ENCODE results near the gene TDRD10.

Gene TDRD10

DNA sequence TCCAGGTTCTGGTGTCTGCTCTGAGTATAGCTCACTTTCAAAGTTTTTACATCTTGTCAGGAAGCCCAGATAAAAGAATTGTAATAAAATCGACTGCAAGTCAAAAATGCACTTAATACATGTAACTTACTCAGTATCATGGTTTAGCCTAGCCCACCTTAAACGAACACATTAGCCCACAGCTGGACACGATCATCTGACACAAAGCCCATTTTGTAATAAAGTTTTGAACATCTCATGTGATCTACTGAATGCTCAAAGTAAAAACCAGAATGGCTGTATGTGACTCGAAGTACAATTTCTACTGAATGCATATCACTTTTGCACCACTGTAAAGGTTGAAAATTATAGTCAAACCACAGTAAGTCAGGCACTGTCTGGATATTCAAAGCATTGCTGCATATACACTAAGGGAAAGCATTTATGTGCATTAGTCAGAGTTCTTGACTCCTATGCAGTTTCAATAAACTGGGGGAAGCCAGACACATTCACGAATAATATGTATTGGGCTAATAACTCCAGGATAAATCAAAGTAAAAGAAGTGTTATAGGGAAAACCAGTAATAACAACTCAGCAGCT is 12.2 kb upstream of the TDRD10 start:
- no peak for DNase-seq (ENCODE audit: extremely low read depth, low read depth)
- TF ChIP-seq, protein P1, sequence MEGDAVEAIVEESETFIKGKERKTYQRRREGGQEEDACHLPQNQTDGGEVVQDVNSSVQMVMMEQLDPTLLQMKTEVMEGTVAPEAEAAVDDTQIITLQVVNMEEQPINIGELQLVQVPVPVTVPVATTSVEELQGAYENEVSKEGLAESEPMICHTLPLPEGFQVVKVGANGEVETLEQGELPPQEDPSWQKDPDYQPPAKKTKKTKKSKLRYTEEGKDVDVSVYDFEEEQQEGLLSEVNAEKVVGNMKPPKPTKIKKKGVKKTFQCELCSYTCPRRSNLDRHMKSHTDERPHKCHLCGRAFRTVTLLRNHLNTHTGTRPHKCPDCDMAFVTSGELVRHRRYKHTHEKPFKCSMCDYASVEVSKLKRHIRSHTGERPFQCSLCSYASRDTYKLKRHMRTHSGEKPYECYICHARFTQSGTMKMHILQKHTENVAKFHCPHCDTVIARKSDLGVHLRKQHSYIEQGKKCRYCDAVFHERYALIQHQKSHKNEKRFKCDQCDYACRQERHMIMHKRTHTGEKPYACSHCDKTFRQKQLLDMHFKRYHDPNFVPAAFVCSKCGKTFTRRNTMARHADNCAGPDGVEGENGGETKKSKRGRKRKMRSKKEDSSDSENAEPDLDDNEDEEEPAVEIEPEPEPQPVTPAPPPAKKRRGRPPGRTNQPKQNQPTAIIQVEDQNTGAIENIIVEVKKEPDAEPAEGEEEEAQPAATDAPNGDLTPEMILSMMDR (IDR thresholded peaks at IDR 0.05; ENCODE audit: low read depth, low read length): no peak

DNA sequence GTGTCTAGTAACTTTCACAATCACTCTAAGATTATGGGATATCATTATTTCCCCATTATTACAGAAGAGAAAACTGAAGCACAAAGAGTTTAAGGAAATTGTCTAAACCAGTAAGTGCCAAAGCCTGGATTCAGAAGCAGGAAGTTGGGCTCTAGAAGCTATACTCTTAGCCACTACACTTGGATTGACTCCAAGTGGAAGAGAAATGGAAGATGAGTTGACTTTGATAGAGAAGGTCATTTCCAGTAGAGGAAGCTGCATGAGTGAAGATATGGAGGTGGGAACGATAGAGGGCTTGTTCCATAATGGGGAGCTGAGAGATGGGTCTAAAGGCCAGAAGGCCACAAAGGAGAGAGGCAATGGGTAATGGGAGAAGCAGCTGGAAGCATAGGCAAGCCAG is 11.7 kb upstream of the TDRD10 start:
- TF ChIP-seq, protein P1 (IDR thresholded peaks at IDR 0.05; ENCODE audit: low read depth, low read length): no peak
- DNase-seq (ENCODE audit: extremely low read depth, low read depth): no peak

DNA sequence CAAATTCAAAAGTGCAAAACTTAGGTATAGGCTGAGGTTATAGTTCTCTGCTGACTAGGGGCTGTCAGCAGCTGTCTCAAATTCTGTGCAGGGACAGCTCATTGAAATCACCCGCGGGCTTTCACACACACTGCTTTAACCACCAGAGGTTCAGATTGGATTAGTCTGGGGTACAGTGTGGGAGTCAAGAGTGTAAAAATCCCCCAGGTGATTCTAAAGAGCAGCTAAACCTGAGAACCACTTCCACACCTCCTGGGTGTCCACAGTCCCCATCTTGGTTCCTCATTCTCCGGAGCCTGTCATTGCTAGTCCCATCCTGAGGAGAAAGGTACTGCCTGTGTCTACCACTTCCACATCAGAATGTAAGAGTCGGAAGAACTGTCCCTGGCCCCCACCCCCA is 9.9 kb upstream of the TDRD10 start:
- TF ChIP-seq, protein P1 (IDR thresholded peaks at IDR 0.05; ENCODE audit: low read depth, low read length): no peak
- no peak for DNase-seq (ENCODE audit: extremely low read depth, low read depth)

DNA sequence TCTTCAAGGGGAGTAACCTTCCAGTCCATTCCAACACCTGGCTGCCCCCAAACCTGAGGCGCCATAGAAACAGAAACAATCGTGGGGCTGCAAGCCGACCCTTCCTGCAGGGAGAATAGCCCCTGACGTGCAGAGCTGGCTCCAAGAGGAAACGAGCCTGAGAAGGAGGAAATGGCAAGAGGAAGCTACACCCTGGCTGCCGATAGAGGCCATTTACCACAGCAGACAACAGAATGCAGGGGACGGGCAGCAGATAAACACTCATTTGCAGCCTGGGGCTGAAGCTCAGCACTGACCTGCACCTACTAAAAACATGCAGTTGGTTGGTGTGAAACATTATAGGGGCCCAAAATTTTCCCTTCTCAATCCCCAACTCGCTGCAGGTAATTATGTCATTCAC is 8.7 kb upstream of the TDRD10 start:
- TF ChIP-seq, protein P1 (IDR thresholded peaks at IDR 0.05; ENCODE audit: low read depth, low read length): no peak
- DNase-seq (ENCODE audit: extremely low read depth, low read depth): no peak

DNA sequence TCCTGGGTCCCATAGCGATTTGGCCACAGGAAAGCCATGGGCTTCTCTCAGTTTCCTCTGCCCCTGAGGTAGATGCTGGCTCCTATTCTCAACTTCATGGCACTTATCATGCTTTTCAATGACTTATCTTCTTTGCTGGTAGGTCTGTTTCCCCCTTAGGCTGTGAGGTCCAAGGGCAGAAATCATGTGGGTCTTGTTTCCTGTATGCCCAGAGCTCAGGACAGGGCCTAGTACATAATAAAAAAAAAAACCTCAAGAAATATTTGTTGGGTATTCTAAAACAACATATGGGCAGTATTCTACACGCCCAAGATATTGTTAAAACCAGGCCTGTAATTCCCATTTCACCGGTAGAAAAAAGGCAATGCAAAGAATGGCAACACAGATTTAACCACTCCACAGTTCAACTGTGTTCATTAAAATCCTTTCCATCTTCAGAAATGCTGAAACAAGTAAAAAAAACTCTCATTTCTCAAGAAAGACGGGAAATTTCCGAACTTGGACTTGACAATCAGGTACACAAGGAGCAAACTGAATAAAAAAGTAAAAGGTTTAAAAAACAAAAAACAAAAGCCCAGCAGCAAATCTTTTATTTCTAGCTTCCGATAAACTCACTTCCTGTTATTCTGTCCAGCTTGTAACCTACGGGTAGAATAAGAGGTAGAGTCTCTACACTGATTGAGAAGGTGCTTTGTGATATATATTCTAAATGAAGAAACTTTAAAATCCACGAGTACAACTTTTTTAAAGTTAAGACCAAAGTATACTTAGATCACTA is 6.3 kb upstream of the TDRD10 start:
- no peak for DNase-seq (ENCODE audit: extremely low read depth, low read depth)
- TF ChIP-seq, protein P1 (IDR thresholded peaks at IDR 0.05; ENCODE audit: low read depth, low read length): no peak

DNA sequence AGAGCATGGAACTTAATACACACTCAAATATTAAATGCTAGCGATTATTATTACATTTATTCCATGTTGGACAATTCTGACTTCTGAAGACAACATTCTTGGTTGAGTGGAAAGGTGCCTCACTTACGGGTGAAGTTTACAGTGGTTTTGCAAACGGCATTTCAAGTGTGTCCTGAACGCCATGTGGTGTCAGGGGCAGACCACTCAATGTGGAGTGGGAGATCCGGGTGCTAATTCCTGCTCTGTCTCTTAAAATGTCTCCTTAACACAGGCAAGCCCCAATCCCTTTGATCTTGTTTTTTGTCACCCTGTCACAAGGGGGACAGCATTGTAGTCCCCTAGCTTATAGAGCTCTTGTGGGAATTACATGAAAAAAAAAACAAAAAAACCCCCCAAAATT is 5.6 kb upstream of the TDRD10 start:
- no peak for DNase-seq (ENCODE audit: extremely low read depth, low read depth)
- TF ChIP-seq, protein P1 (IDR thresholded peaks at IDR 0.05; ENCODE audit: low read depth, low read length): no peak

DNA sequence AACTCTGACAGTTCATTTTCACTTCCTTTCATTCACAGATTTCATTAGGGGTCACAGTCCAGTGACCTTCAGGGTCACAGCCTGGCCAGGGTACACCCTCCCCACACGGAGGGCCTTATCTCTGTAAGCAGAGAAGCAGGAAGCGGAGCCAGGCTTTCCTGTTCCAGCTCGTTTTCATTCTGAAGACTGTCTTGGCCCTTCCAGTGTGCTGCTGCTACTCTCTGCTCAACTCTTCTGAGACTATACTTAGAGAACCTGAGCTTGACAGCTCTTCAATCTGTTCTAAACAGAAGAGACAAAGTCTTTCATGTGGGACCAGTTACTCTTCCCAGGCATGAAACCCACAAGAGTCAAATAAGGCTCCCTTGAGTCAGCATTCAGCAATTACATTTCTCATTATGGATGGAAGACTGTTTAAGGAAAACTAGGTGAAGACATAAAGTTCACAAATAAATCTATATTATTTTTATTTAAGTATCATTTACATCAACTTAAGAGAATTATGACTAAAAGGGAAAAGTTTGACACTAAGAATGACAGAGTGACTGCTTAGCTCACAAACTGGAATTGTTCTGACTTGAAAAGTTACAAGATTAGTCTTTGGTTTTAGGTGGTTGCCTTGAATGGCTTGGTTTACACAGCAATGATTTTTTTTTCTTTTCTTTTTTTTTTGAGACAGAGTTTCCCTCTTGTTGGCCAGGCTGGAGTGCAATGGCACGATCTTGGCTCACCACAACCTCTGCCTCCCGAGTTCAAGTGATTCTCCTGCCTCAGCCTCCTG is 4.8 kb upstream of the TDRD10 start:
- no peak for DNase-seq (ENCODE audit: extremely low read depth, low read depth)

More for the DNA sequence above, 4.8 kb upstream of the TDRD10 start:
- TF ChIP-seq, protein P1 (IDR thresholded peaks at IDR 0.05; ENCODE audit: low read depth, low read length): no peak

Measured in AG09319 (cell line).